HepG2 (cell line): ENCODE results near the gene GLOD4. TPM values are rescaled to one million over a fixed set of nuclear protein-coding genes. Genes with fewer than 3 reads are reported as not detected.

ENCODE experiments used
- DR1 ChIP-seq: sonication (generic); formaldehyde crosslinking; IDR thresholded peaks from 2 replicates; pipeline ENCODE4 v1.8.0; 2021; ENCODE audit warnings: mild to moderate bottlenecking, missing genetic modification reagents, inconsistent platforms
- ELF4 ChIP-seq: sonication (generic); formaldehyde crosslinking; IDR thresholded peaks from 2 replicates; pipeline ENCODE4 v1.5.0; 2020; ENCODE audit warnings: missing genetic modification reagents, mild to moderate bottlenecking, moderate library complexity, borderline replicate concordance
- MAZ ChIP-seq, 2 experiments: sonication (generic) in 1 of 2; formaldehyde crosslinking in 1 of 2; IDR thresholded peaks; 2 replicates each; pipeline versions ENCODE4 v1.5.0 to v1.6.1; 2012 to 2020; ENCODE audit warnings: low read depth in 2 of 2, mild to moderate bottlenecking in 2 of 2, borderline replicate concordance in 1 of 2, improper control_type of control experiment in 1 of 2, low read length in 1 of 2, missing genetic modification reagents in 1 of 2, moderate library complexity in 1 of 2
- TCF7L2 ChIP-seq: IDR thresholded peaks from 2 replicates; pipeline ENCODE4 v1.6.1; 2011; ENCODE audit warnings: mild to moderate bottlenecking, low read depth, low read length, moderate library complexity
- TOPORS ChIP-seq: sonication (generic); formaldehyde crosslinking; IDR thresholded peaks from 2 replicates; pipeline ENCODE4 v1.8.0; 2023; ENCODE audit warnings: mild to moderate bottlenecking, missing genetic modification reagents
- XBP1 ChIP-seq: sonication (generic); formaldehyde crosslinking; IDR thresholded peaks from 2 replicates; pipeline ENCODE4 v1.5.0; 2020; ENCODE audit warnings: missing genetic modification reagents
- ZBTB43 ChIP-seq: sonication (generic); formaldehyde crosslinking; conservative IDR thresholded peaks from 2 replicates; pipeline ENCODE4 v1.4.0; 2020; ENCODE audit warnings: missing genetic modification reagents
- ZFP37 ChIP-seq: sonication (generic); formaldehyde crosslinking; IDR thresholded peaks from 2 replicates; pipeline ENCODE4 v1.4.0; 2020; ENCODE audit warnings: missing genetic modification reagents, borderline replicate concordance
- ZMAT3 ChIP-seq: sonication (generic); formaldehyde crosslinking; conservative IDR thresholded peaks from 2 replicates; pipeline ENCODE4 v1.7.0; 2021; ENCODE audit warnings: missing genetic modification reagents
- ZNF101 ChIP-seq: sonication (generic); formaldehyde crosslinking; IDR thresholded peaks from 2 replicates; pipeline ENCODE4 v1.4.0; 2020; ENCODE audit warnings: mild to moderate bottlenecking, low read depth, missing genetic modification reagents, borderline replicate concordance
- ZNF18 ChIP-seq: sonication (generic); formaldehyde crosslinking; IDR thresholded peaks from 2 replicates; pipeline ENCODE4 v1.8.0; 2022; ENCODE audit warnings: mild to moderate bottlenecking, missing genetic modification reagents; ENCODE audit not compliant: insufficient replicate concordance
- ZNF326 ChIP-seq: sonication (generic); formaldehyde crosslinking; IDR thresholded peaks from 2 replicates; pipeline ENCODE4 v1.4.0; 2020; ENCODE audit warnings: missing genetic modification reagents, borderline replicate concordance
- ZNF333 ChIP-seq: sonication (generic); formaldehyde crosslinking; IDR thresholded peaks from 2 replicates; pipeline ENCODE4 v1.4.0; 2020; ENCODE audit warnings: mild to moderate bottlenecking, missing genetic modification reagents, borderline replicate concordance
- ZNF577 ChIP-seq: sonication (generic); formaldehyde crosslinking; IDR thresholded peaks from 2 replicates; pipeline ENCODE4 v1.4.0; 2020; ENCODE audit warnings: mild to moderate bottlenecking, low read depth, missing genetic modification reagents, borderline replicate concordance
- ZNF737 ChIP-seq: sonication (generic); formaldehyde crosslinking; IDR thresholded peaks from 2 replicates; pipeline ENCODE4 v1.5.0; 2020; ENCODE audit warnings: missing genetic modification reagents, mild to moderate bottlenecking, borderline replicate concordance
- ZNF766 ChIP-seq: sonication (generic); formaldehyde crosslinking; IDR thresholded peaks from 2 replicates; pipeline ENCODE4 v1.5.0; 2020; ENCODE audit warnings: missing genetic modification reagents, borderline replicate concordance
- polyA plus RNA-seq, 8 experiments: library from polyadenylated mRNA; depleted of rRNA in 3 of 8; stranded (reverse) in 7 of 8; unstranded in 1 of 8; fragments of >200 nt; fragmentation: Illumina TruSeq in 4 of 8; extraction: Trizol in 4 of 8; gene quantifications; 2 replicates each; pipeline versions ENCODE4 v1.2.1 to v1.2.3, GENCODE V29; 2011 to 2016; ENCODE audit warnings: low read depth in 4 of 8, missing spikeins in 1 of 8, mixed read lengths in 1 of 8; ENCODE audit not compliant: insufficient read depth in 1 of 8
- total RNA-seq, 5 experiments: library from RNA; depleted of rRNA; stranded (reverse); fragments of >200 nt; fragmentation: Illumina TruSeq; extraction: Trizol; gene quantifications; 2 replicates each; pipeline ENCODE4 v1.2.3, GENCODE V29; 2016; ENCODE audit warnings: low read depth in 1 of 5
- TF ChIP-seq, protein P1 (sequence below): sonication (generic); formaldehyde crosslinking; IDR thresholded peaks from 2 replicates; pipeline ENCODE4 v1.4.0; 2020; ENCODE audit warnings: missing genetic modification reagents
- TF ChIP-seq, protein P2 (sequence below): sonication (generic); formaldehyde crosslinking; IDR thresholded peaks from 2 replicates; pipeline ENCODE4 v1.4.0; 2020; ENCODE audit warnings: mild to moderate bottlenecking, missing genetic modification reagents

GLOD4 gene
- total and polyA plus RNA-seq, 2 of the 13 experiments (the other 11 are each of a cell fraction or from before 2014, with no cell fraction given) = 53.7 to 87.8 TPM

DNA sequence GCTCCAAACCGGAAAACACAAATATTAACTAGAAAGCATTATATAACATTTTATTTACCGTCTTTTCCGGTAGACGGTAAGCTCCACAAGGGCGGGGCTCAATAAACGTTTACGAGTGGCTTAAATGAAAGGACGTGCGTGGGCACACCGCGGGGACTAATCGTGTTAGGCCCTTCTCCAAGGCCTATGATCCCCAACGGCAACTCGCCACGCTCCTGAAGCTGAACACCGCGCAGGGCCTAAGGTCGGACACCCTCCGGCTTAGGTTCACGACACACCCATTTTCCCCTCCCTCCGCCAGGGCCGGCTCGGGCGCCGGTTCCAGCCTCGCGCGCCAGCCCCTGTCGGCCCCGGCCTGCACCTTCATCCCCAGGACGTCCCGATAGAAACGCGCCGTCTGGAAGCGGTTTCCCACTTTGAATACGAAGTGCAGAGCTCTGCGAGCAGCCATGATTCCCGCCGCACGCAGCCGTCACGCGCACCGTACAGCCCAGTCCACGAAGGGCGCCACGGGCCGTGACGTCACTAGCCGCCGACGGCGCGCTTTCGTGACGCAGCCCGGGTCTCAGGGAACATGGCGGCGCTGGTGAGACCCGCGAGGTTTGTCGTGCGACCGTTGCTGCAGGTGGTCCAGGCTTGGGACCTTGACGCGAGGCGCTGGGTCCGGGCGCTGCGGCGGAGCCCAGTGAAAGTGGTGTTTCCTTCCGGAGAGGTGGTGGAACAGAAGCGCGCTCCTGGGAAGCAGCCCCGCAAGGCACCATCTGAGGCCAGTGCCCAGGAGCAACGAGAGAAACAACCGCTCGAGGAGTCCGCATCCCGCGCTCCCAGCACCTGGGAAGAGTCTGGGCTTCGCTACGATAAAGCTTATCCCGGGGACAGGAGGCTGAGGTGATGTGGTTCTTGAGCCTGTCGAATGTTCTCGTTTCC is at the start of gene GLOD4, which contains the start of gene MRM3 (continued):
- TF ChIP-seq ZNF737 (CRISPR knock-in tag) (0 out of 2 replicates have a peak, but pooled peaks have one; percentile 61), TCF7L2 (no peak), MAZ (IDR thresholded peaks at IDR 0.05; ENCODE audit: borderline replicate concordance, low read depth, low read length) (no peak; the same call in 1 of the 2 replicates), MAZ (CRISPR knock-in tag; IDR thresholded peaks at IDR 0.05; ENCODE audit: low read depth) (peak; percentile 93), ZMAT3 (CRISPR knock-in tag) (no peak), ZNF333 (CRISPR knock-in tag) (peak; percentile 74; the same call in 1 of the 2 replicates), DR1 (CRISPR knock-in tag) (peak; percentile 84), ZNF101 (CRISPR knock-in tag) (no peak), ZNF766 (0 out of 2 replicates have a peak, but pooled peaks have one; percentile 11), ZFP37 (CRISPR knock-in tag) (no peak), ZNF18 (CRISPR knock-in tag) (peak; percentile 41), ELF4 (CRISPR knock-in tag) (no peak), ZNF577 (CRISPR knock-in tag) (no peak), ZNF326 (CRISPR knock-in tag) (no peak), ZBTB43 (CRISPR knock-in tag) (no peak), XBP1 (CRISPR knock-in tag) (peak; percentile 63; the same call in 1 of the 2 replicates), TOPORS (CRISPR knock-in tag) (peak; percentile 70; the same call in 1 of the 2 replicates)
- TF ChIP-seq, protein P1, sequence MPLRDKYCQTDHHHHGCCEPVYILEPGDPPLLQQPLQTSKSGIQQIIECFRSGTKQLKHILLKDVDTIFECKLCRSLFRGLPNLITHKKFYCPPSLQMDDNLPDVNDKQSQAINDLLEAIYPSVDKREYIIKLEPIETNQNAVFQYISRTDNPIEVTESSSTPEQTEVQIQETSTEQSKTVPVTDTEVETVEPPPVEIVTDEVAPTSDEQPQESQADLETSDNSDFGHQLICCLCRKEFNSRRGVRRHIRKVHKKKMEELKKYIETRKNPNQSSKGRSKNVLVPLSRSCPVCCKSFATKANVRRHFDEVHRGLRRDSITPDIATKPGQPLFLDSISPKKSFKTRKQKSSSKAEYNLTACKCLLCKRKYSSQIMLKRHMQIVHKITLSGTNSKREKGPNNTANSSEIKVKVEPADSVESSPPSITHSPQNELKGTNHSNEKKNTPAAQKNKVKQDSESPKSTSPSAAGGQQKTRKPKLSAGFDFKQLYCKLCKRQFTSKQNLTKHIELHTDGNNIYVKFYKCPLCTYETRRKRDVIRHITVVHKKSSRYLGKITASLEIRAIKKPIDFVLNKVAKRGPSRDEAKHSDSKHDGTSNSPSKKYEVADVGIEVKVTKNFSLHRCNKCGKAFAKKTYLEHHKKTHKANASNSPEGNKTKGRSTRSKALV (CRISPR knock-in tag) = no peak
- TF ChIP-seq, protein P2, sequence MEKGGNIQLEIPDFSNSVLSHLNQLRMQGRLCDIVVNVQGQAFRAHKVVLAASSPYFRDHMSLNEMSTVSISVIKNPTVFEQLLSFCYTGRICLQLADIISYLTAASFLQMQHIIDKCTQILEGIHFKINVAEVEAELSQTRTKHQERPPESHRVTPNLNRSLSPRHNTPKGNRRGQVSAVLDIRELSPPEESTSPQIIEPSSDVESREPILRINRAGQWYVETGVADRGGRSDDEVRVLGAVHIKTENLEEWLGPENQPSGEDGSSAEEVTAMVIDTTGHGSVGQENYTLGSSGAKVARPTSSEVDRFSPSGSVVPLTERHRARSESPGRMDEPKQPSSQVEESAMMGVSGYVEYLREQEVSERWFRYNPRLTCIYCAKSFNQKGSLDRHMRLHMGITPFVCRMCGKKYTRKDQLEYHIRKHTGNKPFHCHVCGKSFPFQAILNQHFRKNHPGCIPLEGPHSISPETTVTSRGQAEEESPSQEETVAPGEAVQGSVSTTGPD = no peak
